HG03432 (cell line): ENCODE results near the gene FAM3B.
"Not testable (repeated sequence)": the region's sequence is repeated elsewhere in the genome, so short reads cannot be mapped to it uniquely, and the experiment has no call there.

Source experiments
- ATAC-seq: cut with Tn5 transposase; IDR thresholded peaks from one replicate; pipeline ENCODE4 v1.9.1; 2021; ENCODE audit warnings: mild to moderate bottlenecking, moderate library complexity; ENCODE audit not compliant: unreplicated experiment

The FAM3B gene

GRCh38 chr21:41316200-41317062 is at the start of gene FAM3B:
Gene FAM3B (plus strand): TSS chr21:41316801. CDS start chr21:41316880, 79 bp downstream.
- ATAC-seq, result no peak

GRCh38 chr21:41267346-41267745 is 49.3 kb upstream of the FAM3B start:
- no peak for ATAC-seq

GRCh38 chr21:41269535-41269934 is 47.1 kb upstream of the FAM3B start:
- no peak for ATAC-seq

- no peak for ATAC-seq
Measured at GRCh38 chr21:41277196-41277595, 39.4 kb upstream of the FAM3B start.

GRCh38 chr21:41277846-41278245 is 38.8 kb upstream of the FAM3B start:
- ATAC-seq, result no peak

- no peak for ATAC-seq
Measured at GRCh38 chr21:41280115-41280919, 36.3 kb upstream of the FAM3B start.

- no peak for ATAC-seq
Measured at GRCh38 chr21:41282412-41282811, 34.2 kb upstream of the FAM3B start.

GRCh38 chr21:41283211-41283818 is 33.3 kb upstream of the FAM3B start:
- peak; percentile 76 for ATAC-seq

GRCh38 chr21:41289431-41289830 is 27.2 kb upstream of the FAM3B start:
- no peak for ATAC-seq

- no peak for ATAC-seq
Measured at GRCh38 chr21:41290106-41290799, 26.3 kb upstream of the FAM3B start.

- ATAC-seq, result no peak
Measured at GRCh38 chr21:41294548-41295231, 21.9 kb upstream of the FAM3B start.

GRCh38 chr21:41295721-41296254 is 20.8 kb upstream of the FAM3B start:
- ATAC-seq, result no peak

GRCh38 chr21:41302976-41303375 is 13.6 kb upstream of the FAM3B start:
- no peak for ATAC-seq

- ATAC-seq, result no peak
Measured at GRCh38 chr21:41304068-41304720, 12.4 kb upstream of the FAM3B start.

- no peak for ATAC-seq
Measured at GRCh38 chr21:41307219-41307618, 9.4 kb upstream of the FAM3B start.

GRCh38 chr21:41313285-41314164 is 3.1 kb upstream of the FAM3B start:
- not testable (repeated sequence) for ATAC-seq

GRCh38 chr21:41315726-41316125 is 875 bp upstream of the FAM3B start:
- no peak for ATAC-seq

- ATAC-seq, result no peak
Measured at GRCh38 chr21:41317063-41317392, 427 bp downstream of the FAM3B start.

- no peak for ATAC-seq
Measured at GRCh38 chr21:41317458-41317857, 857 bp downstream of the FAM3B start.
